Measurements from ENCODE around the gene CUX1. TPM values are rescaled to one million over a fixed set of nuclear protein-coding genes. Genes with fewer than 3 reads are reported as not detected.

The CUX1 gene
- total RNA-seq, 1 donor from 2014 or later, result 50.6 TPM

- no peaks in the 10 kb centered on the region for H3K9me3 Mint-ChIP-seq (ENCODE audit: unreplicated experiment)
- Histone ChIP-seq H3K27me3 (ENCODE audit: insufficient read depth, low read length) (peaks cover 45% of the 10 kb centered on the region), H3K27ac (ENCODE audit: low read depth, low read length) (no peak overlapping the region), H2AFZ (ENCODE audit: low read depth, low read length) (no peak overlapping the region), H3K4me3 (ENCODE audit: insufficient read depth, low read depth, low read length) (no peak overlapping the region), H3K4me2 (ENCODE audit: low read length) (no peak overlapping the region), H3K9me3 (ENCODE audit: insufficient read depth, low read depth, low read length) (no peaks in the 10 kb centered on the region), H3K9ac (ENCODE audit: low read length) (no peak overlapping the region), H4K20me1 (ENCODE audit: insufficient read depth, low read length) (no peaks in the 10 kb centered on the region), H3K79me2 (ENCODE audit: insufficient read depth, low read length) (no peaks in the 10 kb centered on the region), H3K36me3 (ENCODE audit: insufficient read depth, low read length) (no peaks in the 10 kb centered on the region), H3K4me1 (ENCODE audit: insufficient read depth, low read length) (no peaks in the 10 kb centered on the region)
- DNase-seq (ENCODE audit: low read depth), result no peak
- H3K36me3 Mint-ChIP-seq (ENCODE audit: low read depth, unreplicated experiment), result no peaks in the 10 kb centered on the region
- H3K4me3 Mint-ChIP-seq (ENCODE audit: unreplicated experiment), result no peak overlapping the region
- peaks cover 54% of the 10 kb centered on the region for H3K27me3 Mint-ChIP-seq (ENCODE audit: low read depth, unreplicated experiment)
- peaks cover 2% of the 10 kb centered on the region for H3K4me1 Mint-ChIP-seq (ENCODE audit: low read depth, unreplicated experiment)
- no peak for TF ChIP-seq EZH2 (IDR thresholded peaks at IDR 0.05; ENCODE audit: insufficient read depth, low read length)
- no peak for TF ChIP-seq CTCF (IDR thresholded peaks at IDR 0.05; ENCODE audit: insufficient read depth, low read depth, low read length)
- no peak for FAIRE-seq
- H3K27ac Mint-ChIP-seq (ENCODE audit: unreplicated experiment), result no peak overlapping the region
Measured at GRCh38 chr7:101803203-101804087, 14.0 kb upstream of the CUX1 start.

- Mint-ChIP-seq H3K27me3 (ENCODE audit: low read depth, unreplicated experiment) (peaks cover 56% of the 10 kb centered on the region), H3K36me3 (ENCODE audit: low read depth, unreplicated experiment) (no peaks in the 10 kb centered on the region), H3K4me3 (ENCODE audit: unreplicated experiment) (no peak overlapping the region), H3K27ac (ENCODE audit: unreplicated experiment) (no peak overlapping the region), H3K4me1 (ENCODE audit: low read depth, unreplicated experiment) (peaks cover 2% of the 10 kb centered on the region), H3K9me3 (ENCODE audit: unreplicated experiment) (no peaks in the 10 kb centered on the region)
- no peaks in the 10 kb centered on the region for H4K20me1 ChIP-seq (ENCODE audit: insufficient read depth, low read length)
- peak; percentile 64 for TF ChIP-seq EZH2 (IDR thresholded peaks at IDR 0.05; ENCODE audit: insufficient read depth, low read length)
- no peak for TF ChIP-seq CTCF (IDR thresholded peaks at IDR 0.05; ENCODE audit: insufficient read depth, low read depth, low read length)
- H2AFZ ChIP-seq (ENCODE audit: low read depth, low read length), result no peak overlapping the region
- H3K9ac ChIP-seq (ENCODE audit: low read length), result no peak overlapping the region
- H3K4me1 ChIP-seq (ENCODE audit: insufficient read depth, low read length), result no peaks in the 10 kb centered on the region
- FAIRE-seq (no peak), DNase-seq (ENCODE audit: low read depth) (peak; percentile 24)
- H3K4me2 ChIP-seq (ENCODE audit: low read length), result no peak overlapping the region
- H3K9me3 ChIP-seq (ENCODE audit: insufficient read depth, low read depth, low read length), result no peaks in the 10 kb centered on the region
- H3K79me2 ChIP-seq (ENCODE audit: insufficient read depth, low read length), result no peaks in the 10 kb centered on the region
- H3K4me3 ChIP-seq (ENCODE audit: insufficient read depth, low read depth, low read length), result no peak overlapping the region
- no peaks in the 10 kb centered on the region for H3K36me3 ChIP-seq (ENCODE audit: insufficient read depth, low read length)
- H3K27me3 ChIP-seq (ENCODE audit: insufficient read depth, low read length), result peaks cover 45% of the 10 kb centered on the region
- H3K27ac ChIP-seq (ENCODE audit: low read depth, low read length), result no peak overlapping the region
Measured at GRCh38 chr7:101804088-101804963, 13.1 kb upstream of the CUX1 start.

All from astrocyte (in vitro differentiated cells and primary cell).